Thyroid gland (tissue), 4 donors: Measurements from ENCODE around the gene MAP3K5. TPM values are rescaled to one million over a fixed set of nuclear protein-coding genes. Genes with fewer than 3 reads are reported as not detected.

Experiments used
- DNase-seq, 2 donors: peaks; one replicate each; pipeline ENCODE4 v3.0.0-alpha.2; 2019
- H3K27ac ChIP-seq, 3 donors: fragments of 200-600 bp; sonication (generic); 1 replicate in 2 of 3; 2 replicates in 1 of 3; pipeline ENCODE4 v1.5.1; 2016 to 2019; ENCODE audit warnings: mild to moderate bottlenecking in 1 of 3, moderate library complexity in 1 of 3
- H3K27me3 ChIP-seq: fragments of 200-600 bp; sonication (generic); one replicate; pipeline ENCODE4 v1.5.1; 2019
- H3K36me3 ChIP-seq, 2 donors: fragments of 200-600 bp; sonication (generic); one replicate each; pipeline ENCODE4 v1.5.1; 2016 to 2019
- H3K4me1 ChIP-seq, 2 donors: fragments of 200-600 bp; sonication (generic); one replicate each; pipeline ENCODE4 v1.5.1; 2017 to 2019
- H3K4me3 ChIP-seq, 3 donors: fragments of 200-600 bp; sonication (generic); replicated peaks in 1 of 3; 1 replicate in 2 of 3; 2 replicates in 1 of 3; pipeline ENCODE4 v1.5.1; 2016; ENCODE audit warnings: mild to moderate bottlenecking in 1 of 3
- H3K9me3 ChIP-seq: fragments of 200-600 bp; sonication (generic); one replicate; pipeline ENCODE4 v1.5.1; 2017
- POLR2A ChIP-seq, 2 donors: fragments of 450-650 bp; IDR thresholded peaks; one replicate each; pipeline ENCODE4 v1.6.1; 2017; ENCODE audit warnings: antibody characterized with exemption in 2 of 2, mild to moderate bottlenecking in 2 of 2, moderate library complexity in 1 of 2
- WGBS, 2 donors: methylation state at CpG; one replicate each; pipeline ENCODE4 v1.1.5; 2017; 5-methylcytosine and 5-hydroxymethylcytosine counted together
- intact Hi-C: fragments of 100-400 bp; cut with DNase I; formaldehyde crosslinking; loops from one replicate; pipeline ENCODE4 v1.15.1; 2023
- total RNA-seq, 4 donors: library from RNA; depleted of rRNA; stranded (reverse); fragments of >200 nt; gene quantifications; one replicate each; pipeline ENCODE4 v1.2.3, GENCODE V29; 2016
- TF ChIP-seq, protein P1 (sequence below), 6 experiments: fragments of 200-600 bp in 3 of 6; fragments of 450-650 bp in 3 of 6; sonication (generic) in 3 of 6; IDR thresholded peaks; one replicate each; pipeline ENCODE4 v1.5.1; 2016 to 2019; ENCODE audit warnings: antibody characterized with exemption in 6 of 6, mild to moderate bottlenecking in 2 of 6, inconsistent platforms in 1 of 6, moderate library complexity in 1 of 6

MAP3K5 gene
- total RNA-seq, 4 donors from 2014 or later = 28.1 to 68.0 (median 46.5) TPM

DNA sequence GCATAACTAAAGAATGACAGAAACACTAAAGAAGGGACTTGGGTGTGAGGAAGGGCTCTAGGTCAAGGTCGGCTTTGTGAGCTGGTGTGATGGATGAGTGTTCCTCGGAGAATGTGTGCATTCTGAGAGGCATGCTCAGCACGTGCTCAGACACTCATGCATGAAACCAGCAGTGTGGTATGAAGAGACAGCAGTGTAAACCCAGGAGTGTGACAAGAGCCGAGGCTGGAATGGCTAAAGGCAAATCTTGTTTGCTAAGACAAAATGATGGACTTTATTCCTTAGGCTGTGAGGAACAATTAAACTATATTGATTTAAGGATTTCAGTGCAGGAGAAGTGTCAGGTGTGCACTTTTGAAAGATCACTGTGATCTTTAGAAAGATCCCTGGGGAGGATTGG, 134.6 kb downstream of the MAP3K5 start:
- Histone ChIP-seq H3K4me1 (peaks cover 10 to 13% of the 10 kb centered on the region in 2 donors), H3K36me3 (no peaks in the 10 kb centered on the region), H3K9me3 (no peaks in the 10 kb centered on the region), H3K27ac (no peak overlapping the region), H3K27me3 (no peaks in the 10 kb centered on the region), H3K4me3 (no peak overlapping the region)
- TF ChIP-seq, protein P1, sequence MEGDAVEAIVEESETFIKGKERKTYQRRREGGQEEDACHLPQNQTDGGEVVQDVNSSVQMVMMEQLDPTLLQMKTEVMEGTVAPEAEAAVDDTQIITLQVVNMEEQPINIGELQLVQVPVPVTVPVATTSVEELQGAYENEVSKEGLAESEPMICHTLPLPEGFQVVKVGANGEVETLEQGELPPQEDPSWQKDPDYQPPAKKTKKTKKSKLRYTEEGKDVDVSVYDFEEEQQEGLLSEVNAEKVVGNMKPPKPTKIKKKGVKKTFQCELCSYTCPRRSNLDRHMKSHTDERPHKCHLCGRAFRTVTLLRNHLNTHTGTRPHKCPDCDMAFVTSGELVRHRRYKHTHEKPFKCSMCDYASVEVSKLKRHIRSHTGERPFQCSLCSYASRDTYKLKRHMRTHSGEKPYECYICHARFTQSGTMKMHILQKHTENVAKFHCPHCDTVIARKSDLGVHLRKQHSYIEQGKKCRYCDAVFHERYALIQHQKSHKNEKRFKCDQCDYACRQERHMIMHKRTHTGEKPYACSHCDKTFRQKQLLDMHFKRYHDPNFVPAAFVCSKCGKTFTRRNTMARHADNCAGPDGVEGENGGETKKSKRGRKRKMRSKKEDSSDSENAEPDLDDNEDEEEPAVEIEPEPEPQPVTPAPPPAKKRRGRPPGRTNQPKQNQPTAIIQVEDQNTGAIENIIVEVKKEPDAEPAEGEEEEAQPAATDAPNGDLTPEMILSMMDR (IDR thresholded peaks at IDR 0.05) = no peak
- TF ChIP-seq POLR2A (IDR thresholded peaks at IDR 0.05) = no peak
- intact Hi-C loops = no loop called here
- DNase-seq = peak in 1 of 2 donors; percentile 24
- WGBS, 2 donors = 62% methylated on average over 4 of the region's 4 CpGs

DNA sequence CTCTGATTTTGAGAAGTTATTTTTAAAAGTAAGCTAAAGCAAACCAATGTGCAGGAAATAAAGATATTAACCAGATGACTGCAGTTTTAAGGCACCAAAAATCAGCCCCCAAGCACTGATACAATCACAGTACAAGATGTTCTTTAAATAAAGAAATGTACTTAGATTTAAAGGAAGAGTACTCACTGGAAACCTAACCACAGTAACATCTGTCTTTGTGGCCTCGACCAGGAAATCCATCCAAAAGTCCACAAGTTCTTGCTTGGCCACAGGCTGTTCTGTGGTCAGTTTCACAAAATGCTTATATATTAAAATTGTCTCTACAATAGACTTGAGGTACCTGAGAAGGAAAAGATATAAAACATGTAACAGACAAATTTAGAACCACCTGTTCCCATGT, 136.2 kb downstream of the MAP3K5 start:
- H3K4me3 ChIP-seq = no peak overlapping the region
- DNase-seq = no peak
- H3K27me3 ChIP-seq = no peaks in the 10 kb centered on the region
- no peak for TF ChIP-seq POLR2A (IDR thresholded peaks at IDR 0.05)
- TF ChIP-seq, protein P1 (IDR thresholded peaks at IDR 0.05) = no peak
- H3K27ac ChIP-seq = no peak overlapping the region
- peaks cover 10 to 13% of the 10 kb centered on the region in 2 donors for H3K4me1 ChIP-seq
- H3K9me3 ChIP-seq = no peaks in the 10 kb centered on the region
- 88 to 89% methylated on average over 1 of the region's 1 CpG for WGBS, 2 donors
- no peaks in the 10 kb centered on the region for H3K36me3 ChIP-seq
- intact Hi-C loops = no loop called here

DNA sequence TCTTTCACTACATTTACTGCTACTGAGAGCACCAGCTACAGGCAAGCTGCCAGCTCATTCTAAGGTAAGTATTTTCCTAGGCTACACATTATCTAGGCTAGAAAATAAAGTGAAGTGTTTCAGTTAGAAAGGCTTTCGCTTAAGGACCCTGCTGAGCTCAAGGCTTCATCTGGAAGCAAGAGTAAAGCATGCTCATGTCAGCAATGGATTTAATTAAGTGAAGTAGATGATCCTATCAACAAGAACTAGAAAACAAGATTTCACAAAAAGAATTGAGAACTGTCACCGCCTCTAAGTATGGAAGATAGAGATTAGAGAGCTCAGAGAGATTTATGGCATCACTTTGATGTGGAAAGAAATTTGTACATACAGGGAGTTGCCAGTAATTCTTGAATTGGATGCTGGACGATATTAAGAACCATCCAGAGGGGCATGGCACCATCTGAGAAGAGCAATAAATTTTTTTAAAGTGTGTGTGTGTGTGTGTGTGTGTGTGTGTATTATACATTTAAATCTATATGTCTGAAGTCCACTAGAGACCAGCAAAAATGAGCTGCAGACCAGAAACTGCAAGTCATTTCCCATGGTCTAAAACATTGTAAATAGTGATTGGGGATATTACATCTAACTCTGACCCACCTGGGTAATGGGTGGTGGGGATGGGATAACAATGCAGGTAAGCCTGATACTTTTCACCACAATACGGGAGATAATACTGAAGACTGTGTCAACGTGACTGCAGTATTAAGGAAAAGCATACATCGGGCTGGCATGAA, 136.8 kb downstream of the MAP3K5 start:
- no peaks in the 10 kb centered on the region for H3K36me3 ChIP-seq
- H3K4me1 ChIP-seq = peaks cover 7 to 10% of the 10 kb centered on the region in 2 donors
- no peak for TF ChIP-seq POLR2A (IDR thresholded peaks at IDR 0.05)
- TF ChIP-seq, protein P1 (IDR thresholded peaks at IDR 0.05) = no peak
- H3K27ac ChIP-seq = peak overlapping the region in 1 of 3 donors; percentile 43
- WGBS, 2 donors = 84% methylated on average over 6 of the region's 6 CpGs
- no peak overlapping the region for H3K4me3 ChIP-seq
- H3K27me3 ChIP-seq = no peaks in the 10 kb centered on the region
- intact Hi-C loops = no loop called here
- H3K9me3 ChIP-seq = no peaks in the 10 kb centered on the region
- peak in 1 of 2 donors; percentile 40 for DNase-seq

DNA sequence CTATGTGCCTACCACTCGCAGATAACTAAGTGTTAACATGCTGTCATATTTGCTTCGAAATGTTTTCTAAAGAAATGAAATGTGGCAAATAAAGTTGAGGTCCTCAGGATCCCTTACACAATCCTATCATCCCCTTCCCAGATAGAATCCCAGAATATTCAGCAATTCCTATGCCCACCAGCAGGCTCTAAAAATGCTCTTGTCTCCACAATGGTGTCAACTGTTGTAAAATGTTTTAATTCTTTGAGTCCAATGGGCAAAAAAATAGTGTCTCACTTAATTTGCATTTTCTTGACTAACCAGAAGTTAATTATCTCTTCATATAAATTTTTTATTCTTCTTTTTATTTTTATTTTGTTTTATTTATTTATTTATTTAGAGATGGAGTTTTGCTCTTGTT, 138.2 kb downstream of the MAP3K5 start:
- H3K9me3 ChIP-seq = no peaks in the 10 kb centered on the region
- whole genome bisulfite sequencing, 2 donors = 95 to 98% methylated on average over 2 of the region's 2 CpGs
- H3K36me3 ChIP-seq = no peaks in the 10 kb centered on the region
- no peak for DNase-seq
- TF ChIP-seq POLR2A (IDR thresholded peaks at IDR 0.05) = no peak
- TF ChIP-seq, protein P1 (IDR thresholded peaks at IDR 0.05) = no peak
- H3K4me3 ChIP-seq = no peak overlapping the region
- intact Hi-C loops = no loop called here
- no peaks in the 10 kb centered on the region for H3K27me3 ChIP-seq
- H3K27ac ChIP-seq = no peak overlapping the region
- H3K4me1 ChIP-seq = peaks cover 2 to 5% of the 10 kb centered on the region in 2 donors

DNA sequence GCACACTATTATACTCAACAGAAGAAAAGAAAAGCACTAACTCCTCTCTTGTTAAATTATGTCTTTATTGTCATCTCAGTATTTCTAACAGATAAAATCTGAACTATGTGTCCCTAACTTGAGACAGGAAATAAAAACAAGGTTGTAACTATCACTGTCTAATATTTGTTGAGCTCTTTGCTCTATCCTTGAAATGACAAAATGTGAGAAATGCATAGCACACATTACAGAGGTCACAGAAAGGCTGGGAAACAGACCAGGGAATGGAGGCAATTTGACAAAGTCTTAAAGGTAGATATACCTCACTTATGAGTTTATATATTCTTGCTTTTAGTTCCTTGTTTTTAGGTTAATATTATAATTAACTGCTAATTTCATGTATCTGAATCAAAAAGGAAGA, 139.6 kb downstream of the MAP3K5 start:
- intact Hi-C loops = no loop called here
- peaks cover 0 to 6% of the 10 kb centered on the region in 2 donors for H3K4me1 ChIP-seq
- DNase-seq = no peak
- no peaks in the 10 kb centered on the region for H3K9me3 ChIP-seq
- no peaks in the 10 kb centered on the region for H3K36me3 ChIP-seq
- H3K4me3 ChIP-seq = no peak overlapping the region
- no peak for TF ChIP-seq POLR2A (IDR thresholded peaks at IDR 0.05)
- TF ChIP-seq, protein P1 (IDR thresholded peaks at IDR 0.05) = no peak
- no peak overlapping the region for H3K27ac ChIP-seq
- no peaks in the 10 kb centered on the region for H3K27me3 ChIP-seq
